ENCODE measurements around the gene HK2. TPM values are rescaled to one million over a fixed set of nuclear protein-coding genes. Genes with fewer than 3 reads are reported as not detected.

HK2 gene
- total RNA-seq, 2 donors from 2014 or later: 162 to 396 TPM

- no peak overlapping the region for H3K27ac ChIP-seq
- H3K4me3 ChIP-seq: no peak overlapping the region
- H3K36me3 ChIP-seq: peaks cover 43% of the 10 kb centered on the region
- no peak for TF ChIP-seq CTCF (IDR thresholded peaks at IDR 0.05)
- no peaks in the 10 kb centered on the region for H3K27me3 ChIP-seq
- H3K9ac ChIP-seq (ENCODE audit: low read depth in 2 of 2, low read length in 2 of 2): no peak overlapping the region
- H3K9me3 ChIP-seq: no peaks in the 10 kb centered on the region
- no peak for DNase-seq
- intact Hi-C loops (cut with DNase I): no loop called here
- H3K4me1 ChIP-seq: no peaks in the 10 kb centered on the region
Observed at GRCh38 chr2:74886811-74887210, 52.9 kb downstream of the HK2 start.

- H3K4me1 ChIP-seq: no peaks in the 10 kb centered on the region
- H3K27ac ChIP-seq: no peak overlapping the region
- no peak for TF ChIP-seq CTCF (IDR thresholded peaks at IDR 0.05)
- DNase-seq: no peak
- H3K9me3 ChIP-seq: no peaks in the 10 kb centered on the region
- intact Hi-C loops (cut with DNase I): no loop called here
- H3K27me3 ChIP-seq: no peaks in the 10 kb centered on the region
- no peak overlapping the region for H3K9ac ChIP-seq (ENCODE audit: low read depth in 2 of 2, low read length in 2 of 2)
- H3K4me3 ChIP-seq: no peak overlapping the region
- peaks cover 38% of the 10 kb centered on the region for H3K36me3 ChIP-seq
Observed at GRCh38 chr2:74887445-74887951, 53.6 kb downstream of the HK2 start.

- Histone ChIP-seq H3K27me3 (no peaks in the 10 kb centered on the region), H3K4me1 (no peaks in the 10 kb centered on the region), H3K36me3 (peaks cover 31% of the 10 kb centered on the region), H3K9ac (ENCODE audit: low read depth in 2 of 2, low read length in 2 of 2) (no peak overlapping the region), H3K9me3 (no peaks in the 10 kb centered on the region), H3K4me3 (no peak overlapping the region), H3K27ac (no peak overlapping the region)
- no peak for DNase-seq
- intact Hi-C loops (cut with DNase I): no loop called here
- TF ChIP-seq CTCF (IDR thresholded peaks at IDR 0.05): no peak
Observed at GRCh38 chr2:74887960-74888700, 54.2 kb downstream of the HK2 start.

GRCh38 chr2:74889159-74889558 lies 55.2 kb downstream of the HK2 start:
- Histone ChIP-seq H3K9me3 (no peaks in the 10 kb centered on the region), H3K4me3 (no peak overlapping the region), H3K27me3 (no peaks in the 10 kb centered on the region), H3K9ac (ENCODE audit: low read depth in 2 of 2, low read length in 2 of 2) (no peak overlapping the region), H3K4me1 (no peaks in the 10 kb centered on the region), H3K36me3 (peaks cover 27% of the 10 kb centered on the region), H3K27ac (no peak overlapping the region)
- TF ChIP-seq CTCF (IDR thresholded peaks at IDR 0.05): no peak
- no peak for DNase-seq
- intact Hi-C loops (cut with DNase I): no loop called here

GRCh38 chr2:74890711-74891110 lies 56.8 kb downstream of the HK2 start:
- Histone ChIP-seq H3K4me1 (no peaks in the 10 kb centered on the region), H3K9me3 (no peaks in the 10 kb centered on the region), H3K36me3 (peaks cover 21% of the 10 kb centered on the region), H3K27me3 (no peaks in the 10 kb centered on the region), H3K4me3 (no peak overlapping the region), H3K9ac (ENCODE audit: low read depth in 2 of 2, low read length in 2 of 2) (no peak overlapping the region), H3K27ac (no peak overlapping the region)
- no peak for TF ChIP-seq CTCF (IDR thresholded peaks at IDR 0.05)
- intact Hi-C loops (cut with DNase I): no loop called here
- no peak for DNase-seq

Data from colonic mucosa (tissue), 4 donors.